ENCODE results near the gene TRIM69.

Gene TRIM69

GRCh38 chr15:44804298-44805046, 68.1 kb downstream of the TRIM69 start:
- no peak for DNase-seq (ENCODE audit: low read depth)

- DNase-seq (ENCODE audit: low read depth): no peak
Observed at GRCh38 chr15:44808557-44808956, 72.2 kb downstream of the TRIM69 start.

GRCh38 chr15:44810237-44810636, 73.9 kb downstream of the TRIM69 start:
- DNase-seq (ENCODE audit: low read depth): no peak

- no peak for DNase-seq (ENCODE audit: low read depth)
Observed at GRCh38 chr15:44811337-44811736, 75.0 kb downstream of the TRIM69 start.

DNA sequence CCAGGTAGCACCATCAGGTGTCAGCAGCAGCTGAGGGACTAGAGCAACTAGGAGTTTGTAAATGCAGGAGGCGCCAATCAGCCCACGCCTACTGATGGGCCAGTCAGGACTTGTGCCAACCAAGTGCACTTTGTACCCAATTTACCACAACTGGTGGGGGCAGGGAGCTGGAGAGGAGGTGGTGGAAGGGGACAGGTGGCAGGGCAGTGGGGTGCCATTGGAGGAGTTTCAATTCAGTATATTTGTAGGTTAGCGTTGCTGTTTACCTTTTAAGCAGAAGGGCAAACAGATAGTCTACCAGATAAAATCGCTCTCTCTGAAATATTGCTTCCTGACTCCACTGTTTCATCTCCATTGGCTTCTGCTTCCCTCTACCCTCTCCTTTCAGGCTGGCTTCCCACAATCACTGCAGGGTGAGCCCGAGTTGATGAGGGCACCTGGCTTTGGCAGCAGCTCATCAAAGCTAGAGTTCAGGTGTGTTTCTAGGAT, 75.7 kb downstream of the TRIM69 start:
- no peak for DNase-seq (ENCODE audit: low read depth)

GRCh38 chr15:44813231-44813630, 76.9 kb downstream of the TRIM69 start:
- DNase-seq (ENCODE audit: low read depth): no peak

All from stimulated activated CD8-positive, alpha-beta memory T cell treated with anti-CD3 and anti-CD28 coated beads, Interleukin-15, amount 100 ng/mL, for 1 hour (primary cell).